H1 (cell line): ENCODE data around the gene CA14. TPM values are rescaled to one million over a fixed set of nuclear protein-coding genes. Genes with fewer than 3 reads are reported as not detected.

Experiments used
- CTCF ChIA-PET: fragments of 300-600 bp; sonication (Branson Sonifier 250); formaldehyde crosslinking; loops from one replicate; lab custom pipeline; 2021; ENCODE audit not compliant: partially characterized antibody; lab: Charles Lee
- POLR2A ChIA-PET: fragments of 300-600 bp; sonication (Branson Sonifier 250); formaldehyde crosslinking; loops from one replicate; lab custom pipeline; 2021; ENCODE audit warnings: inconsistent platforms; ENCODE audit not compliant: partially characterized antibody; lab: Charles Lee
- DNase-seq, 2 experiments: peaks; one replicate each; pipeline versions ENCODE4 v3.0.0 to v3.0.0-alpha.2; 2010 to 2022; ENCODE audit warnings: low spot score in 2 of 2, low read depth in 1 of 2, mixed read lengths in 1 of 2
- FAIRE-seq: peaks from 2 replicates; lab custom pipeline; 2011; peaks lifted over from hg19 to GRCh38; lab: Jason Lieb, UNC
- H2AFZ ChIP-seq: 2 replicates; pipeline ENCODE4 v1.8.1; 2012; ENCODE audit warnings: low read length, inconsistent platforms
- H2AK5ac ChIP-seq: 2 replicates; pipeline ENCODE4 v1.6.1; 2013; ENCODE audit warnings: low read depth, low read length
- H2BK120ac ChIP-seq: replicated peaks from 2 replicates; pipeline ENCODE3; 2013; ENCODE audit warnings: low read depth, low read length, inconsistent platforms
- H2BK12ac ChIP-seq: 2 replicates; pipeline ENCODE4 v1.6.1; 2013; ENCODE audit warnings: low read depth, low read length
- H2BK15ac ChIP-seq: 2 replicates; pipeline ENCODE4 v1.6.1; 2013; ENCODE audit warnings: low read length
- H2BK20ac ChIP-seq: 2 replicates; pipeline ENCODE4 v1.6.1; 2013; ENCODE audit warnings: low read length
- H2BK5ac ChIP-seq: 2 replicates; pipeline ENCODE4 v1.6.1; 2013; ENCODE audit warnings: low read depth, low read length
- H3K14ac ChIP-seq: 2 replicates; pipeline ENCODE4 v1.6.1; 2013; ENCODE audit warnings: inconsistent platforms; ENCODE audit not compliant: insufficient read length
- H3K18ac ChIP-seq: 2 replicates; pipeline ENCODE4 v1.6.1; 2013; ENCODE audit warnings: low read length; ENCODE audit errors: extremely low read depth
- H3K23ac ChIP-seq: 2 replicates; pipeline ENCODE4 v1.6.1; 2013; ENCODE audit warnings: inconsistent platforms; ENCODE audit not compliant: insufficient read length
- H3K23me2 ChIP-seq: 2 replicates; pipeline ENCODE4 v1.6.1; 2013; ENCODE audit warnings: low read depth, low read length
- H3K27ac ChIP-seq: 2 replicates; pipeline ENCODE4 v1.6.1; 2011; ENCODE audit warnings: low read depth, low read length, inconsistent platforms
- H3K27me3 ChIP-seq, 4 experiments: replicated peaks in 1 of 4; 1 replicate in 1 of 4; 2 replicates in 3 of 4; pipeline versions ENCODE4 v1.6.1 to v1.8.1; 2011 to 2013; ENCODE audit warnings: low read length in 3 of 4, mild to moderate bottlenecking in 3 of 4, inconsistent platforms in 2 of 4, mixed read lengths in 2 of 4, moderate library complexity in 1 of 4; ENCODE audit not compliant: control insufficient read depth in 3 of 4, insufficient read depth in 3 of 4; ENCODE audit errors: extremely low read depth in 1 of 4
- H3K36me3 ChIP-seq, 4 experiments: 2 replicates each; pipeline versions ENCODE4 v1.6.1 to v1.8.1; 2011 to 2013; ENCODE audit warnings: mild to moderate bottlenecking in 4 of 4, low read length in 3 of 4, moderate library complexity in 2 of 4, control low read depth in 1 of 4, inconsistent platforms in 1 of 4; ENCODE audit not compliant: insufficient read depth in 4 of 4, control insufficient read depth in 2 of 4
- H3K4ac ChIP-seq: replicated peaks from 2 replicates; pipeline ENCODE3; 2013; ENCODE audit warnings: low read length, low read depth, mixed read lengths, inconsistent platforms; ENCODE audit not compliant: insufficient read length
- H3K4me1 ChIP-seq, 4 experiments: replicated peaks in 1 of 4; 1 replicate in 1 of 4; 2 replicates in 3 of 4; pipeline versions ENCODE4 v1.6.1 to v1.8.1; 2011 to 2013; ENCODE audit warnings: low read length in 3 of 4, inconsistent platforms in 2 of 4, mixed read lengths in 1 of 4; ENCODE audit not compliant: insufficient read depth in 4 of 4, control insufficient read depth in 3 of 4
- H3K4me2 ChIP-seq, 2 experiments: 2 replicates each; pipeline versions ENCODE4 v1.6.1 to v1.8.1; 2011 to 2013; ENCODE audit warnings: low read depth in 2 of 2, low read length in 2 of 2, control low read depth in 1 of 2, inconsistent platforms in 1 of 2, mild to moderate bottlenecking in 1 of 2; ENCODE audit not compliant: insufficient read depth in 1 of 2
- H3K4me3 ChIP-seq, 4 experiments: fragments of 200-600, 300-600 bp in 1 of 4; sonication (generic), shearing (Covaris generic), sonication (Bioruptor Twin) in 1 of 4; 2 replicates each; pipeline versions ENCODE4 v1.5.1 to v1.8.1; 2011 to 2016; ENCODE audit warnings: low read length in 4 of 4, low read depth in 3 of 4, control low read depth in 2 of 4, inconsistent platforms in 2 of 4, mild to moderate bottlenecking in 2 of 4, mixed read lengths in 1 of 4, moderate library complexity in 1 of 4; ENCODE audit not compliant: insufficient read depth in 2 of 4; ENCODE audit errors: extremely low read depth in 1 of 4
- H3K56ac ChIP-seq: replicated peaks from 2 replicates; pipeline ENCODE3; 2013; ENCODE audit warnings: low read depth, mild to moderate bottlenecking, mixed read lengths, low read length, inconsistent platforms; ENCODE audit not compliant: insufficient read length
- H3K79me1 ChIP-seq: 2 replicates; pipeline ENCODE4 v1.6.1; 2013; ENCODE audit warnings: low read depth, low read length, control low read depth
- H3K79me2 ChIP-seq, 2 experiments: 2 replicates each; pipeline versions ENCODE4 v1.6.1 to v1.8.1; 2012 to 2013; ENCODE audit warnings: low read length in 2 of 2, mild to moderate bottlenecking in 2 of 2, inconsistent platforms in 1 of 2; ENCODE audit not compliant: insufficient read depth in 2 of 2, control insufficient read depth in 1 of 2
- H3K9ac ChIP-seq, 4 experiments: replicated peaks in 1 of 4; 1 replicate in 1 of 4; 2 replicates in 3 of 4; pipeline versions ENCODE4 v1.6.1 to v1.8.1; 2011 to 2013; ENCODE audit warnings: low read depth in 3 of 4, low read length in 3 of 4, control low read depth in 2 of 4, mild to moderate bottlenecking in 2 of 4, moderate library complexity in 2 of 4, inconsistent platforms in 1 of 4; ENCODE audit errors: extremely low read depth in 1 of 4
- H3K9me3 ChIP-seq, 2 experiments: 2 replicates each; pipeline versions ENCODE4 v1.6.1 to v1.8.1; 2012 to 2013; ENCODE audit warnings: mild to moderate bottlenecking in 2 of 2, moderate library complexity in 2 of 2, control low read depth in 1 of 2, inconsistent platforms in 1 of 2, low read depth in 1 of 2, low read length in 1 of 2, mixed read lengths in 1 of 2; ENCODE audit not compliant: insufficient read depth in 2 of 2
- H4K20me1 ChIP-seq, 2 experiments: replicated peaks in 1 of 2; 2 replicates each; pipeline versions ENCODE3 to v1.8.1; 2011 to 2013; ENCODE audit warnings: inconsistent platforms in 2 of 2, low read length in 2 of 2, mild to moderate bottlenecking in 1 of 2; ENCODE audit not compliant: insufficient read depth in 2 of 2, control insufficient read depth in 1 of 2
- H4K5ac ChIP-seq: 2 replicates; pipeline ENCODE4 v1.6.1; 2013; ENCODE audit warnings: low read length, low read depth, mixed read lengths, inconsistent platforms; ENCODE audit not compliant: insufficient read length
- H4K8ac ChIP-seq: 2 replicates; pipeline ENCODE4 v1.8.0; 2013; ENCODE audit warnings: mild to moderate bottlenecking, moderate library complexity, low read length, inconsistent platforms; ENCODE audit not compliant: insufficient read depth; ENCODE audit errors: extremely low read depth
- H4K91ac ChIP-seq: replicated peaks from 2 replicates; pipeline ENCODE3; 2013; ENCODE audit warnings: low read length, mixed read lengths, inconsistent platforms; ENCODE audit not compliant: insufficient read length
- EP300 ChIP-seq, 2 experiments: IDR thresholded peaks; 1 replicate in 1 of 2; 2 replicates in 1 of 2; pipeline ENCODE4 v1.6.1; 2011 to 2012; ENCODE audit warnings: low read depth in 2 of 2, low read length in 2 of 2, mild to moderate bottlenecking in 2 of 2, borderline replicate concordance in 1 of 2, inconsistent platforms in 1 of 2, moderate library complexity in 1 of 2
- HDAC2 ChIP-seq, 2 experiments: fragments of 300-600 bp in 1 of 2; sonication (generic) in 1 of 2; IDR thresholded peaks; 2 replicates each; pipeline ENCODE4 v1.6.1; 2011 to 2012; ENCODE audit warnings: low read depth in 2 of 2, low read length in 2 of 2, mild to moderate bottlenecking in 2 of 2, moderate library complexity in 2 of 2, borderline replicate concordance in 1 of 2, inconsistent platforms in 1 of 2
- RFX5 ChIP-seq: IDR thresholded peaks from 2 replicates; pipeline ENCODE4 v1.6.1; 2011; ENCODE audit warnings: low read depth, low read length, improper control_type of control experiment, borderline replicate concordance
- SP1 ChIP-seq: IDR thresholded peaks from 2 replicates; pipeline ENCODE4 v1.6.1; 2011; ENCODE audit warnings: low read depth, low read length
- WGBS, 2 experiments: shearing (Covaris generic) in 1 of 2; methylation state at CpG; one replicate each; pipeline versions ENCODE4 v1.1.6 to v1.1.7; 2013 to 2015; ENCODE audit warnings: low lambda C conversion rate in 2 of 2, mixed read lengths in 2 of 2, inconsistent platforms in 1 of 2, low coverage in 1 of 2, missing lambda C conversion rate in 1 of 2; ENCODE audit not compliant: insufficient replicate concordance in 2 of 2, insufficient coverage in 1 of 2, insufficient read length in 1 of 2; ENCODE audit errors: extremely low coverage in 1 of 2, missing lambda C conversion rate in 1 of 2; 5-methylcytosine and 5-hydroxymethylcytosine counted together
- polyA plus RNA-seq, 7 experiments: library from polyadenylated mRNA; depleted of rRNA in 3 of 7; stranded (reverse) in 5 of 7; unstranded in 2 of 7; fragments of >200 nt in 5 of 7; fragments of 200-250 nt in 2 of 7; gene quantifications; 1 replicate in 5 of 7; 2 replicates in 1 of 7; 4 replicates in 1 of 7; pipeline versions ENCODE4 v1.2.1 to v1.2.3, GENCODE V29; 2011 to 2013; ENCODE audit warnings: missing spikeins in 2 of 7, mixed read lengths in 2 of 7
- total RNA-seq: library from RNA; stranded (reverse); fragmentation: NEBNext Ultra II Directional; extraction: Animal tissue kit (Norgen Biotek cat#: 25700); gene quantifications from 2 replicates; pipeline ENCODE4 v1.2.1, GENCODE V29; 2021

Gene CA14
- total and polyA plus RNA-seq, 2 of the 8 experiments (the other 6 are each of a cell fraction or from before 2014, with no cell fraction given) = 52.3 to 105 TPM

DNA sequence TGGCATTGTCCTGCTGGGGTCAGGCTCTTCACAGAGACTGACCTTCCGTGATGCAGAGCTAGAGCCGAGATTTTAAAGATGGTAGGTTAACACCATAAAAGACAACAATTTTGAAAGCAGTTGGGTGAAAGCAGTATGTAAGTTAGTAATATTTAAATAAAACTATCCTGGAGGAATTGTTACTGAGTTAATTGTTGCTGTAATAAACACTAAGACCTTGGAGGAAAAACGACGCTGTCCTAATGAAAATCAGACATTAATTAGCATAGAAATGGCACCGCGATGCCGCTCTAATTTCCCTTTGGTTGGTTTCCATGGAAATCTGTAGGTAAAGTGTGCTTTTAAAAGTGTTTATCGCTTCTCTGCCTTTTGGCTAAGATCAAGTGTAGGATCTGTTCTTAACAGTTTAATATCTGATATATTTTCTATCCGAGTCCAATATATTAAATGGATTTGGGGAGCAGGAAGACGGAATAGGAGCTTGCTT, 20.9 kb upstream of the CA14 start:
- peak overlapping the region; percentile 77 to 86 for H3K4me2 ChIP-seq
- no peaks in the 10 kb centered on the region for H3K36me3 ChIP-seq
- no peaks in the 10 kb centered on the region; the same call in 1 of the 2 replicates for H3K79me1 ChIP-seq
- H3K27ac ChIP-seq = peak overlapping the region; percentile 97
- peak overlapping the region; percentile 66; the same call in 1 of the 2 replicates for H4K8ac ChIP-seq
- H2AK5ac ChIP-seq = peak overlapping the region; percentile 78
- peak overlapping the region; percentile 95; the same call in 1 of the 2 replicates for H2BK12ac ChIP-seq
- DNase-seq = no peak
- no peaks in the 10 kb centered on the region for H3K27me3 ChIP-seq
- H2AFZ ChIP-seq = 0 out of 2 replicates have a peak overlapping the region, but pooled peaks have one; percentile 9
- peak overlapping the region; percentile 88 to 93 (median 92) for H3K9ac ChIP-seq
- ChIA-PET POLR2A (interaction anchor here (0.6 to 5.6 kb wide), 17 partner anchors 10 to 349 kb away, joined by 3 to 61 read pairs (median 3); partner anchors contain the start of genes APH1A, CA14 and RPRD2), CTCF (interaction anchor here (1.1 to 1.5 kb wide), 3 partner anchors 15 to 296 kb away, joined by 3 to 7 read pairs (median 4); no protein-coding TSS in a partner anchor)
- H3K23ac ChIP-seq = no peak overlapping the region
- no peak for FAIRE-seq
- no peak overlapping the region for H2BK20ac ChIP-seq
- H4K20me1 ChIP-seq = peaks cover 0 to 2% of the 10 kb centered on the region in 2 experiments
- H4K5ac ChIP-seq = peak overlapping the region; percentile 86
- no peak overlapping the region for H2BK15ac ChIP-seq
- peaks cover 22 to 41% of the 10 kb centered on the region in 2 experiments for H3K79me2 ChIP-seq
- peak overlapping the region; percentile 30 for H2BK120ac ChIP-seq
- H3K4ac ChIP-seq = peak overlapping the region; percentile 91
- 17% methylated on average over 10 of the region's 10 CpGs; no CpG with 5 or more reads in 1 of the 2 experiments for WGBS, 2 experiments
- TF ChIP-seq RFX5 (0 out of 2 replicates have a peak, but pooled peaks have one; percentile 8), EP300 (IDR thresholded peaks at IDR 0.05; ENCODE audit: borderline replicate concordance in 1 of 2, low read depth in 2 of 2, low read length in 2 of 2) (no peak), SP1 (no peak), HDAC2 (IDR thresholded peaks at IDR 0.05; ENCODE audit: borderline replicate concordance in 1 of 2, low read depth in 2 of 2, low read length in 2 of 2) (no peak)
- peak overlapping the region; percentile 84 to 99 (median 98); a peak in 7 of 8 replicates for H3K4me3 ChIP-seq
- H4K91ac ChIP-seq = peak overlapping the region; percentile 96
- peaks cover 10% of the 10 kb centered on the region for H3K23me2 ChIP-seq
- H2BK5ac ChIP-seq = peak overlapping the region; percentile 98
- H3K18ac ChIP-seq = peak overlapping the region; percentile 96
- peaks cover 0 to 6% (median 2%) of the 10 kb centered on the region in 4 experiments; a peak in 5 of 7 replicates for H3K4me1 ChIP-seq
- H3K9me3 ChIP-seq = no peaks in the 10 kb centered on the region
- H3K56ac ChIP-seq = peak overlapping the region; percentile 57
- H3K14ac ChIP-seq = no peak overlapping the region
